Pancreas (tissue), 10 donors: ENCODE measurements around the gene THRA. TPM values are rescaled to one million over a fixed set of nuclear protein-coding genes. Genes with fewer than 3 reads are reported as not detected.

Source experiments
- ATAC-seq, 4 donors: fragments of 200-7000 bp; cut with Tn5 transposase; one replicate each; pipeline versions ENCODE4 v1.8.0 to v1.9.1; 2020; ENCODE audit warnings: mild to moderate bottlenecking in 4 of 4, moderate library complexity in 4 of 4
- DNase-seq, 6 donors: peaks; one replicate each; pipeline ENCODE4 v3.0.0-alpha.2; 2020
- FAIRE-seq: peaks from 2 replicates; lab custom pipeline; 2012; peaks lifted over from hg19 to GRCh38; lab: Jason Lieb, UNC
- H3K27ac ChIP-seq, 4 donors: fragments of 200-600 bp; sonication (generic); 1 replicate in 3 of 4; 2 replicates in 1 of 4; pipeline versions ENCODE4 v1.5.0 to v1.8.0; 2020
- H3K27me3 ChIP-seq, 4 donors: fragments of 200-600 bp; one replicate each; pipeline ENCODE4 v1.8.0; 2021
- H3K36me3 ChIP-seq, 3 donors: fragments of 200-600 bp; sonication (generic) in 1 of 3; one replicate each; pipeline versions ENCODE4 v1.5.0 to v1.8.0; 2020 to 2021
- H3K4me1 ChIP-seq, 3 donors: fragments of 200-600 bp; one replicate each; pipeline ENCODE4 v1.8.0; 2021
- H3K4me3 ChIP-seq, 4 donors: fragments of 200-600 bp; sonication (generic) in 2 of 4; one replicate each; pipeline versions ENCODE4 v1.5.0 to v1.8.0; 2020 to 2021
- H3K9me3 ChIP-seq, 4 donors: fragments of 200-600 bp; one replicate each; pipeline ENCODE4 v1.8.0; 2021
- WGBS, 2 donors: extraction: QIAGEN DNeasy Blood & Tissue Kit; methylation state at CpG; one replicate each; pipeline ENCODE4 v1.1.7; 2013; 5-methylcytosine and 5-hydroxymethylcytosine counted together
- intact Hi-C, 3 donors: fragments of 100-400 bp; cut with DNase I; formaldehyde crosslinking; loops; one replicate each; pipeline versions ENCODE4 v1.11.1 to v1.14.2; 2022
- polyA plus RNA-seq, 2 donors: library from polyadenylated mRNA; stranded (reverse); fragments of 200-250 nt; gene quantifications; one replicate each; pipeline ENCODE4 v1.2.3, GENCODE V29; 2013
- total RNA-seq, 6 donors: library from RNA; stranded (reverse); fragmentation: NEBNext Ultra II Directional in 4 of 6; extraction: Animal tissue kit (Norgen Biotek cat#: 25700) in 4 of 6; gene quantifications; one replicate each; pipeline versions ENCODE4 v1.2.1 to v1.2.4, GENCODE V29; 2021 to 2023
- TF ChIP-seq, protein P1 (sequence below), 4 donors: fragments of 200-600 bp; sonication (generic) in 3 of 4; IDR thresholded peaks; one replicate each; pipeline versions ENCODE4 v1.5.0 to v1.8.0; 2021; ENCODE audit warnings: antibody characterized with exemption in 4 of 4
- donor health status: healthy with polysubstance abuse.
- donor health status: DM: no; HTN: no; CAD: no; lungs with moderate emphysema.
- donor health status: DM: no; HTN: no; CAD: no.
- donor health status: control.
- donor health status: control.
- donor health status: Bipolar disorder and iron deficiency.
- donor health status: DM: yes; HTN: yes; CAD: no.
- donor health status: DM: no; HTN: no; CAD: no.
- donor health status: DM: no; HTN: no; CAD: no.
- donor health status: DM: yes; HTN: yes; CAD: no.

The THRA gene
- total and polyA plus RNA-seq, 8 donors = 13.8 to 35.7 (median 22.6) TPM

- no peak overlapping the region for H3K27ac ChIP-seq
- DNase-seq (peak; percentile 70 to 92 (median 83)), FAIRE-seq (no peak), ATAC-seq (peak; percentile 76 to 89 (median 87))
- no peaks in the 10 kb centered on the region for H3K27me3 ChIP-seq
- H3K4me1 ChIP-seq = peaks cover 7 to 25% (median 15%) of the 10 kb centered on the region in 3 donors
- H3K4me3 ChIP-seq = no peak overlapping the region
- peaks cover 0 to 34% (median 9%) of the 10 kb centered on the region in 3 donors for H3K36me3 ChIP-seq
- H3K9me3 ChIP-seq = no peaks in the 10 kb centered on the region
- intact Hi-C loops = loop anchor here in 1 of 3 donors (10.0 kb wide), 1 partner anchor 138 kb away; no protein-coding TSS in a partner anchor
- WGBS, 2 donors = 25 to 30% methylated on average over 29 to 33 of the region's 33 CpGs
- TF ChIP-seq, protein P1, sequence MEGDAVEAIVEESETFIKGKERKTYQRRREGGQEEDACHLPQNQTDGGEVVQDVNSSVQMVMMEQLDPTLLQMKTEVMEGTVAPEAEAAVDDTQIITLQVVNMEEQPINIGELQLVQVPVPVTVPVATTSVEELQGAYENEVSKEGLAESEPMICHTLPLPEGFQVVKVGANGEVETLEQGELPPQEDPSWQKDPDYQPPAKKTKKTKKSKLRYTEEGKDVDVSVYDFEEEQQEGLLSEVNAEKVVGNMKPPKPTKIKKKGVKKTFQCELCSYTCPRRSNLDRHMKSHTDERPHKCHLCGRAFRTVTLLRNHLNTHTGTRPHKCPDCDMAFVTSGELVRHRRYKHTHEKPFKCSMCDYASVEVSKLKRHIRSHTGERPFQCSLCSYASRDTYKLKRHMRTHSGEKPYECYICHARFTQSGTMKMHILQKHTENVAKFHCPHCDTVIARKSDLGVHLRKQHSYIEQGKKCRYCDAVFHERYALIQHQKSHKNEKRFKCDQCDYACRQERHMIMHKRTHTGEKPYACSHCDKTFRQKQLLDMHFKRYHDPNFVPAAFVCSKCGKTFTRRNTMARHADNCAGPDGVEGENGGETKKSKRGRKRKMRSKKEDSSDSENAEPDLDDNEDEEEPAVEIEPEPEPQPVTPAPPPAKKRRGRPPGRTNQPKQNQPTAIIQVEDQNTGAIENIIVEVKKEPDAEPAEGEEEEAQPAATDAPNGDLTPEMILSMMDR (IDR thresholded peaks at IDR 0.05) = peak; percentile 90 to 98 (median 94)
Observed at GRCh38 chr17:40026816-40027613, 35.8 kb upstream of the THRA start.

DNA sequence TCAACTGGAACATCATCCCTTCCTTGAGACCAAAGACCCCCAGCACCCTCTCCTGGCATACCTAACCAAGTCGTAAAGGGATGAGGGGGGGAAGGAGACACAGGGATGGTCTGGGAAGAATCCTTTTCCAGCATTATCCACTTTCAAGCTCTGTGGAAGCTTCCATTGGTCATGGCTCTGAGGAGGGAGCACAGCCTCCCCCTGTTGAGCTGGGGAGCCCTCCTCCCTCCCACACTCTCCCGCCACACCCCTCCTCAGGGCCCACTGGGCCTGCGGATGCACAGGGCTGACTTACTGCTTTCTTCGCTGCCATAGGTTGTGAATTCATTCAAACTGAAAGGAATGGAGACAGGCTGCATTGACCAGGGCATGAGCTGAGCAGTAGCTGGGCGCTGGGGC, 35.2 kb upstream of the THRA start:
- Histone ChIP-seq H3K4me1 (peaks cover 12 to 29% (median 20%) of the 10 kb centered on the region in 3 donors), H3K9me3 (no peaks in the 10 kb centered on the region), H3K36me3 (peaks cover 0 to 28% (median 9%) of the 10 kb centered on the region in 3 donors), H3K27me3 (no peaks in the 10 kb centered on the region), H3K4me3 (no peak overlapping the region), H3K27ac (no peak overlapping the region)
- no peak for FAIRE-seq
- 78 to 86% methylated on average over 5 of the region's 5 CpGs for WGBS, 2 donors
- intact Hi-C loops = loop anchor here in 1 of 3 donors (10.0 kb wide), 1 partner anchor 137 kb away; no protein-coding TSS in a partner anchor
- no peak for DNase-seq
- no peak for ATAC-seq
- TF ChIP-seq, protein P1 (IDR thresholded peaks at IDR 0.05) = no peak

GRCh38 chr17:40028595-40028994, 34.2 kb upstream of the THRA start:
- no peak for DNase-seq
- Histone ChIP-seq H3K4me3 (no peak overlapping the region), H3K27me3 (no peaks in the 10 kb centered on the region), H3K4me1 (peaks cover 19 to 32% (median 21%) of the 10 kb centered on the region in 3 donors), H3K27ac (no peak overlapping the region), H3K9me3 (no peaks in the 10 kb centered on the region), H3K36me3 (peaks cover 0 to 24% (median 9%) of the 10 kb centered on the region in 3 donors)
- 91 to 95% methylated on average over 13 of the region's 13 CpGs for WGBS, 2 donors
- FAIRE-seq = no peak
- TF ChIP-seq, protein P1 (IDR thresholded peaks at IDR 0.05) = no peak
- intact Hi-C loops = loop anchor here in 1 of 3 donors (10.0 kb wide), 1 partner anchor 136 kb away; no protein-coding TSS in a partner anchor
- ATAC-seq = no peak

DNA sequence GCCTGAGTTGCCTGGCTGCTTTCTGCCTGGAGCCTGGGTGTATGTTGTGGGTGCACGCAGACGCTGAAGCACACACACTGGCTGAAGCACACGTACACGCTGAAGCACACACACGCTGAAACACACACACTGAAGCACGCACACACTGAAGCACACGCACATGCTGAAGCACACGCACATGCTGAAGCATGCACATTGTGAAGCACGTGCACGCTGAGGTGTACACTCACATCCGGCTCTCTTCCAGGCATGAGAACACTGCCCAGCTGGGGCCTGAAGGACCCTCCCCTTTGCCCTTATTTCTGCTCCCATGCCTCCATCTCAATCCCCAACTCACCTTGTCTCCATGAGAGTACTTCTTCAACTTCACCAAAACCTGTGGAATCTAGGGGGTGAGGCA, 31.1 kb upstream of the THRA start:
- intact Hi-C loops = loop anchor here in 1 of 3 donors (10.0 kb wide), 1 partner anchor 53 kb away; no protein-coding TSS in a partner anchor
- TF ChIP-seq, protein P1 (IDR thresholded peaks at IDR 0.05) = no peak
- Histone ChIP-seq H3K27me3 (no peaks in the 10 kb centered on the region), H3K27ac (peak overlapping the region; percentile 36 to 78 (median 59)), H3K9me3 (no peaks in the 10 kb centered on the region), H3K36me3 (peaks cover 0 to 17% (median 9%) of the 10 kb centered on the region in 3 donors), H3K4me3 (no peak overlapping the region), H3K4me1 (peaks cover 18 to 27% (median 24%) of the 10 kb centered on the region in 3 donors)
- ATAC-seq (no peak), DNase-seq (no peak), FAIRE-seq (no peak)
- 51 to 55% methylated on average over 11 of the region's 11 CpGs for WGBS, 2 donors
